NCI-H526 treated with DMSO at 0.1 percent for 48 hours (cell line): Measurements from ENCODE around the gene CNTN4.
A peak's percentile ranks its signal among the peaks of the same experiment; 100 is the strongest.

Source experiments
- DNase-seq: peaks from one replicate; lab custom pipeline; 2025; lab: John Stamatoyannopoulos, UW

CNTN4 gene

GRCh38 chr3:2153053-2153452 lies 54.4 kb downstream of the CNTN4 start:
- DNase-seq = no peak

- DNase-seq = no peak
Observed at GRCh38 chr3:2153547-2153946, 54.9 kb downstream of the CNTN4 start.

GRCh38 chr3:2154621-2155020 lies 56.0 kb downstream of the CNTN4 start:
- no peak for DNase-seq

- DNase-seq = no peak
Observed at GRCh38 chr3:2156244-2156847, 57.7 kb downstream of the CNTN4 start.

- no peak for DNase-seq
Observed at GRCh38 chr3:2158828-2159227, 60.2 kb downstream of the CNTN4 start.

- DNase-seq = peak; percentile 64
Observed at GRCh38 chr3:2166552-2166951, 67.9 kb downstream of the CNTN4 start.

GRCh38 chr3:2172561-2173171 lies 74.0 kb downstream of the CNTN4 start:
- DNase-seq = no peak

GRCh38 chr3:2180634-2181033 lies 82.0 kb downstream of the CNTN4 start:
- no peak for DNase-seq

- no peak for DNase-seq
Observed at GRCh38 chr3:2198776-2199279, 100.2 kb downstream of the CNTN4 start.

GRCh38 chr3:2204054-2204453 lies 105.4 kb downstream of the CNTN4 start:
- DNase-seq = no peak

- DNase-seq = peak; percentile 13
Observed at GRCh38 chr3:2205692-2206091, 107.0 kb downstream of the CNTN4 start.

GRCh38 chr3:2206536-2206935 lies 107.9 kb downstream of the CNTN4 start:
- DNase-seq = no peak

GRCh38 chr3:2211568-2211967 lies 112.9 kb downstream of the CNTN4 start:
- DNase-seq = no peak

GRCh38 chr3:2212206-2212605 lies 113.5 kb downstream of the CNTN4 start:
- no peak for DNase-seq

- DNase-seq = no peak
Observed at GRCh38 chr3:2218375-2218774, 119.7 kb downstream of the CNTN4 start.

- no peak for DNase-seq
Observed at GRCh38 chr3:2218816-2219215, 120.2 kb downstream of the CNTN4 start.

GRCh38 chr3:2236203-2236602 lies 137.5 kb downstream of the CNTN4 start:
- no peak for DNase-seq

- no peak for DNase-seq
Observed at GRCh38 chr3:2244137-2244536, 145.5 kb downstream of the CNTN4 start.

- DNase-seq = peak; percentile 88
Observed at GRCh38 chr3:2246873-2247648, 148.4 kb downstream of the CNTN4 start.

GRCh38 chr3:2247831-2248230 lies 149.2 kb downstream of the CNTN4 start:
- DNase-seq = no peak

- DNase-seq = no peak
Observed at GRCh38 chr3:2250783-2251182, 152.1 kb downstream of the CNTN4 start.

- DNase-seq = no peak
Observed at GRCh38 chr3:2261747-2262146, 163.1 kb downstream of the CNTN4 start.

- no peak for DNase-seq
Observed at GRCh38 chr3:2262204-2262603, 163.5 kb downstream of the CNTN4 start.
